ENCODE results near the gene RFC1. TPM values are rescaled to one million over a fixed set of nuclear protein-coding genes. Genes with fewer than 3 reads are reported as not detected.
A peak's percentile ranks its signal among the peaks of the same experiment; 100 is the strongest.
"Not testable (repeated sequence)": the region's sequence is repeated elsewhere in the genome, so short reads cannot be mapped to it uniquely, and the experiment has no call there.

The RFC1 gene
- total RNA-seq, 3 donors from 2014 or later: 24.2 to 47.3 (median 29.5) TPM

DNA sequence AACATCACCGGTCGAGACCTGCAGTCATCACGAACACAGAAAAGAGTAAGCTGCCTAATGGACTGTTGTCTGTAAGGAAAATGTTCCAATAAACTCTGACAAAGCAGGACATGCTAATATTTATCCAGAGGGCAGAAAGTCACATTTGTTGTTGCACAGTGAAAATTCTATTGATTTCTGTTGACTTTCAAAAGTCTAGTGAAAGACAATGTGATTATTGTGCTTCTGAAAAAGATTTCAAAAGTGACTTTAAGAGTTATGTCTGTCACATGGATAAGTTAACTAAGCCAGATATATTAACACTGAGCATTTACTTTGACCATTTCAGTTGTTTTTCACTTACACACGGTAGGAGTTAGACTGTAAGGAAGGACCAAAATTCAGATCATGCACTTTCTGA, 9.3 kb upstream of the RFC1 start:
- no peak overlapping the region for H3K4me3 ChIP-seq
- intact Hi-C loops (cut with DNase I, micrococcal nuclease): no loop called here
- no peaks in the 10 kb centered on the region for H3K4me1 ChIP-seq (ENCODE audit: low read depth)
- H3K9me3 ChIP-seq: peaks cover 11% of the 10 kb centered on the region
- TF ChIP-seq, protein P1, sequence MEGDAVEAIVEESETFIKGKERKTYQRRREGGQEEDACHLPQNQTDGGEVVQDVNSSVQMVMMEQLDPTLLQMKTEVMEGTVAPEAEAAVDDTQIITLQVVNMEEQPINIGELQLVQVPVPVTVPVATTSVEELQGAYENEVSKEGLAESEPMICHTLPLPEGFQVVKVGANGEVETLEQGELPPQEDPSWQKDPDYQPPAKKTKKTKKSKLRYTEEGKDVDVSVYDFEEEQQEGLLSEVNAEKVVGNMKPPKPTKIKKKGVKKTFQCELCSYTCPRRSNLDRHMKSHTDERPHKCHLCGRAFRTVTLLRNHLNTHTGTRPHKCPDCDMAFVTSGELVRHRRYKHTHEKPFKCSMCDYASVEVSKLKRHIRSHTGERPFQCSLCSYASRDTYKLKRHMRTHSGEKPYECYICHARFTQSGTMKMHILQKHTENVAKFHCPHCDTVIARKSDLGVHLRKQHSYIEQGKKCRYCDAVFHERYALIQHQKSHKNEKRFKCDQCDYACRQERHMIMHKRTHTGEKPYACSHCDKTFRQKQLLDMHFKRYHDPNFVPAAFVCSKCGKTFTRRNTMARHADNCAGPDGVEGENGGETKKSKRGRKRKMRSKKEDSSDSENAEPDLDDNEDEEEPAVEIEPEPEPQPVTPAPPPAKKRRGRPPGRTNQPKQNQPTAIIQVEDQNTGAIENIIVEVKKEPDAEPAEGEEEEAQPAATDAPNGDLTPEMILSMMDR (IDR thresholded peaks at IDR 0.05): no peak
- DNase-seq: no peak
- H3K36me3 ChIP-seq (ENCODE audit: low read depth): no peaks in the 10 kb centered on the region
- no peak for ATAC-seq

- ATAC-seq; H3K36me3 ChIP-seq (ENCODE audit: low read depth); H3K4me3 ChIP-seq; DNase-seq; H3K4me1 ChIP-seq (ENCODE audit: low read depth); intact Hi-C loops (cut with DNase I, micrococcal nuclease): not testable (repeated sequence)
- H3K9me3 ChIP-seq: peaks cover 11% of the 10 kb centered on the region
Observed at GRCh38 chr4:39371209-39371608, 5.0 kb upstream of the RFC1 start.

DNA sequence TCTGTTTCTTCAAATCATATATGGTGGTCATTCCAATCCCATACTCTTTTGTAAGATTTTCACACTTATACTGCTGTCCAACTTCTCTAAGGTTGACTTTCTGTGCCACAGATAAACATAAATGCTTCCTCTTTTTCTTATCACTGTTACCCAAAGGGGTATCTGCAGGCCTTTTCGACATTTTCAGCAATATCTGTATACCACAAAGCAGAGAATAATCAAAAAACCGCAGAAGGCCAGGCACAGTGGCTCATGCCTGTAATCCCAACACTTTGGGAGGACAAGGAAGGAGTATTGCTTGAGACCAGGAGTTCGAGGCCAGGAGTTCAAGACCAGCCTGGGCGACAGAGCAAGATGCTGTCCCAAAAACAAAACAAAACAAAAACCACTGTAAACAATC, 3.1 kb upstream of the RFC1 start:
- no peak overlapping the region for H3K4me3 ChIP-seq
- TF ChIP-seq, protein P1 (IDR thresholded peaks at IDR 0.05): no peak

DNA sequence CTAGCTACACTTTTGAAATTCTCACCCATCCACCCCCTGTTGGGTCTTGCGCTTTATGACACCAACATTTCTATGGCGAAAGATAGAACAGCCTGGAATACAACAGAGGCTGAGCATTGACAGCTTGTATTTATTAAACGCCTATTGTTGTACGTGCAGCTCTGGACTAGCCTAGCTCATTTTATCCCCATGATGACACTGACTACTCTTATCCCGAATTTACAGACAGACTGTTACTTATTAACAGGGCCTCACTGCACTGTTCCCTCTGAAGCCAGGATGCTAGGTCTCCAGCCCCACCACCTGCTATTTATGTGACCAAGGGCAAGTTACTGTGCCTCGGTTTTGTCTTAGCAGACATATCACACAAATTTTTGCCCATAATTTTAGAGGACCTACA, 1.0 kb upstream of the RFC1 start:
- Histone ChIP-seq H3K36me3 (ENCODE audit: low read depth) (no peaks in the 10 kb centered on the region), H3K9me3 (peaks cover 11% of the 10 kb centered on the region), H3K4me1 (ENCODE audit: low read depth) (peaks cover 4% of the 10 kb centered on the region), H3K4me3 (no peak overlapping the region)
- TF ChIP-seq, protein P1 (IDR thresholded peaks at IDR 0.05): no peak
- DNase-seq: no peak
- intact Hi-C loops (cut with DNase I, micrococcal nuclease): no loop called here
- no peak for ATAC-seq

More for the DNA sequence above, 3.1 kb upstream of the RFC1 start:
- DNase-seq: no peak
- intact Hi-C loops (cut with DNase I, micrococcal nuclease): no loop called here
- no peak for ATAC-seq
- Histone ChIP-seq H3K36me3 (ENCODE audit: low read depth) (no peaks in the 10 kb centered on the region), H3K4me1 (ENCODE audit: low read depth) (no peaks in the 10 kb centered on the region), H3K9me3 (peaks cover 11% of the 10 kb centered on the region)

GRCh38 chr4:39365360-39365759, 802 bp downstream of the RFC1 start:
- intact Hi-C loops (cut with DNase I, micrococcal nuclease): no loop called here
- peak overlapping the region; percentile 73 for H3K4me3 ChIP-seq
- TF ChIP-seq, protein P1 (IDR thresholded peaks at IDR 0.05): no peak

DNA sequence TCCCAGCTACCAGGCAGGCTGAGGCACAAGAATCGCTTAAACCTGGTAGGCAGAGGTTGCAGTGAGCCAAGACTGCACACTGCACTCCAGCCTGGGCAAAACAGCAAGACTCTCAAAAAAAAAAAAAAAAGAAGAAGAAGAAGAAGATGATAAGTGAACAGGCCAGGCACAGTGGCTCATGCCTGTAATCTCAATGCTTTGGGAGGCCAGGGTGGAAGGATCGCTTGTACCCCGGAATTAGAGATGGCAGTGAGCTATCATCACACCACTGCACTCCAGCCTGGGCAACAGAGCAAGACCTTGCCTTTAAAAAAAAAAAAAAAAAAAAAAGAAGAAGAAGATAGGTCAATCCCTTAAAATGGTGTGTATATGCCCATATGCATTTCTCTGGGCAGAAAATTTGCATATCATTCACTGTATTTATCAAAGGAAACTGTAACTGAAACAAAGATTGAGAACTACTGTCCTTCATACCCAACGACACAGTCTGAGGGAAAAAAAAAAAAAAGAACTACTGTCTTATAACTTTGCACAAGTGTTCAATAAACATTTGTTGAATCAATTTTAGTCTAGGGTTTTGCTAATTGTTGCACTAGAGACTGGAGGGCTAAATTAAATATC, 2.3 kb downstream of the RFC1 start:
- DNase-seq (no peak), ATAC-seq (no peak)
- TF ChIP-seq, protein P1 (IDR thresholded peaks at IDR 0.05): no peak
- peaks cover 4% of the 10 kb centered on the region for H3K4me1 ChIP-seq (ENCODE audit: low read depth)
- H3K4me3 ChIP-seq: no peak overlapping the region
- intact Hi-C loops (cut with DNase I, micrococcal nuclease): no loop called here
- no peaks in the 10 kb centered on the region for H3K36me3 ChIP-seq (ENCODE audit: low read depth)
- H3K9me3 ChIP-seq: no peaks in the 10 kb centered on the region

More at GRCh38 chr4:39365360-39365759, 802 bp downstream of the RFC1 start:
- no peak for ATAC-seq
- no peaks in the 10 kb centered on the region for H3K9me3 ChIP-seq
- peaks cover 4% of the 10 kb centered on the region for H3K4me1 ChIP-seq (ENCODE audit: low read depth)
- no peak for DNase-seq
- no peaks in the 10 kb centered on the region for H3K36me3 ChIP-seq (ENCODE audit: low read depth)

Measured in mucosa of descending colon (tissue), 3 donors.